Stomach (tissue), 9 donors: ENCODE measurements around the gene ING1. TPM values are rescaled to one million over a fixed set of nuclear protein-coding genes. Genes with fewer than 3 reads are reported as not detected.

ENCODE experiments used
- DNase-seq, 2 donors: peaks; one replicate each; pipeline versions ENCODE4 v3.0.0 to v3.0.0-alpha.2; 2013 to 2019
- H3K27ac ChIP-seq, 5 donors: fragments of 200-600 bp in 4 of 5; sonication (generic) in 4 of 5; one replicate each; pipeline ENCODE4 v1.5.1; 2013 to 2019; ENCODE audit warnings: mild to moderate bottlenecking in 1 of 5, moderate library complexity in 1 of 5
- H3K27me3 ChIP-seq, 3 donors: fragments of 200-600 bp; sonication (generic); one replicate each; pipeline ENCODE4 v1.5.1; 2017 to 2019; ENCODE audit warnings: mixed run types in 1 of 3
- H3K36me3 ChIP-seq, 4 donors: fragments of 200-600 bp; sonication (generic); 1 replicate in 3 of 4; 2 replicates in 1 of 4; pipeline ENCODE4 v1.5.1; 2016 to 2019
- H3K4me1 ChIP-seq, 4 donors: fragments of 200-600 bp; sonication (generic); one replicate each; pipeline ENCODE4 v1.5.1; 2016 to 2019
- H3K4me3 ChIP-seq, 4 donors: fragments of 200-600 bp; sonication (generic) in 3 of 4; one replicate each; pipeline ENCODE4 v1.5.1; 2016 to 2019; ENCODE audit warnings: mild to moderate bottlenecking in 1 of 4
- H3K9me3 ChIP-seq, 4 donors: fragments of 200-600 bp; sonication (generic); one replicate each; pipeline ENCODE4 v1.5.1; 2016 to 2019
- EP300 ChIP-seq: sonication (generic); formaldehyde crosslinking; IDR thresholded peaks from one replicate; pipeline ENCODE4 v1.6.1; 2017; ENCODE audit warnings: antibody characterized with exemption
- POLR2A ChIP-seq, 4 donors: fragments of 450-650 bp; IDR thresholded peaks; one replicate each; pipeline ENCODE4 v1.6.1; 2016; ENCODE audit warnings: antibody characterized with exemption in 4 of 4, control low read depth in 2 of 4, mild to moderate bottlenecking in 1 of 4, moderate library complexity in 1 of 4
- POLR2AphosphoS5 ChIP-seq, 3 donors: sonication (generic); formaldehyde crosslinking; IDR thresholded peaks; one replicate each; pipeline ENCODE4 v1.6.1; 2016; ENCODE audit warnings: antibody characterized with exemption in 3 of 3
- WGBS, 5 donors: extraction: QIAGEN DNeasy Blood & Tissue Kit in 3 of 5; methylation state at CpG; one replicate each; pipeline versions ENCODE4 v1.1.5 to v1.1.7; 2013 to 2018; 5-methylcytosine and 5-hydroxymethylcytosine counted together
- intact Hi-C: fragments of 100-400 bp; cut with DNase I; formaldehyde crosslinking; loops from one replicate; pipeline ENCODE4 v1.15.1; 2023; ENCODE audit warnings: low total_unique reads
- polyA plus RNA-seq, 3 donors: library from polyadenylated mRNA; stranded (reverse); fragments of 200-250 nt; gene quantifications; one replicate each; pipeline ENCODE4 v1.2.3, GENCODE V29; 2013
- total RNA-seq, 5 donors: library from RNA; depleted of rRNA; stranded (reverse); fragments of >200 nt; gene quantifications; one replicate each; pipeline versions ENCODE4 v1.1.0 to v1.2.3, GENCODE V29; 2014 to 2016
- TF ChIP-seq, protein P1 (sequence below), 7 experiments: fragments of 450-650 bp in 4 of 7; fragments of 200-600 bp in 3 of 7; sonication (generic) in 3 of 7; IDR thresholded peaks; one replicate each; pipeline ENCODE4 v1.5.1; 2016 to 2019; ENCODE audit warnings: antibody characterized with exemption in 7 of 7, control low read depth in 2 of 7, mild to moderate bottlenecking in 1 of 7
- donor health status: healthy with polysubstance abuse.
- donor health status: Bipolar disorder and iron deficiency.
- donor health status: healthy.

The ING1 gene
- total and polyA plus RNA-seq, 8 donors: 6.4 to 88.9 (median 8.5) TPM

DNA sequence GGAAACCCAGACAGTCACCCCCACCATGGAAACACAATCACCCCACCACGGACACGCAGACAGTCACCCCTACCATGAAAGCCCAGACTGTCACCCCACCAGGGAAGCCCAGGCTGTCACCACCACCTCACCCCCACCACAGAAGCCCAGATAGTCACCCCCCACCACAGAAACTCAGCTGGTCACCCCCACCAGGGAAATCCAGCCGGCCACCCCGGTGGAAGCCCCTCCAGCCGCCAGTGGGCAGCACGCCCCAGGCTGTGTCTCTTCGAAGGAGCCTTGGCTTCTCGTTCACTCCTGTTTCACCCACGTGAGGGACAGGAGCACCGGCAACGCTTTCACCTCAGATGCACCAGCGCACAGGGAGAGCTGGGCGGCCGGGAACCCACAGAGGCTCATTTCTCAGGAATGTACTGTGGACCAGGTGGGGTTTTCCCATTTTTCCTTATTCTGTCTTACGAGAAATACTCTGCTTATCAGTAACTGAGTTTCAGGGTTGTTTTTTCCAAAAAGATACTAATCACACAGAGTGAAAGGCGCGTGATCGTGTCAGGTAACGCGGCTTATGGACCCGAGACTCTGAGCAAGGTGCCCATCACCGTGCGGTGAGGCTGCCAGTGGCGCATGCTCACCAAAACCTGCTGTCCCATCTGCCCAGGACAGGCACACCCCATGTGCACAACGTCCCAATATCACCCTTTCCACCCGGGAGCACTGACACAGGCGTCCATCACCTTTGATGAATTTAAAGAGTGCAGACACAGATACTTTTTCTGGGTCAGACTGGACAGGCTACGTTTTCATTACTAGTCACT, 35.6 kb upstream of the ING1 start:
- 88 to 93% (median 91%) methylated on average over 27 to 28 of the region's 28 CpGs for WGBS, 5 donors
- H3K27ac ChIP-seq: no peak overlapping the region

DNA sequence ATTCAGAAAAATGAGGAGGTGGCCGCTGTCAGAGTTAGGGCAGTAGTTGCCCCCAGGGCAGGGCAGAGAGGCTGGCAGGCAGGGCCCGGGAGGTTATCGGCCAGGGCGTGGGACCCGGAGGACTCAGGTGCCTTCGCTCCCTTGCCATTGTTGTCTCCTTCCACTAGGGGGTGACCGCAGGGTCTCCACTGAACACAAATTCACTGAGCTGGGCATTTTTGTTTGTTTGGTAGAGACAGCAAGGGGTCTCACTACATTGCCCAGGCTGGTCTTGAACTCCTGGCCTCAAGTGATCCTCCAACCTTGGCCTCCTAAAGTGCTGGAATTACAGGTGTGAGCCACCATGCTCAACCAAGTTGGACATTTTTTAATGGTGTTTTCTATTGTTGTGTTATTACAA, 32.6 kb upstream of the ING1 start:
- H3K4me1 ChIP-seq: peaks cover 0 to 19% (median 9%) of the 10 kb centered on the region in 4 donors
- no peaks in the 10 kb centered on the region for H3K9me3 ChIP-seq
- 61 to 87% (median 73%) methylated on average over 7 of the region's 7 CpGs for WGBS, 5 donors
- no peak overlapping the region for H3K27ac ChIP-seq
- DNase-seq: no peak
- intact Hi-C loops: no loop called here
- no peaks in the 10 kb centered on the region for H3K27me3 ChIP-seq
- no peak for TF ChIP-seq POLR2AphosphoS5 (IDR thresholded peaks at IDR 0.05)
- TF ChIP-seq POLR2A (IDR thresholded peaks at IDR 0.05): no peak
- TF ChIP-seq, protein P1, sequence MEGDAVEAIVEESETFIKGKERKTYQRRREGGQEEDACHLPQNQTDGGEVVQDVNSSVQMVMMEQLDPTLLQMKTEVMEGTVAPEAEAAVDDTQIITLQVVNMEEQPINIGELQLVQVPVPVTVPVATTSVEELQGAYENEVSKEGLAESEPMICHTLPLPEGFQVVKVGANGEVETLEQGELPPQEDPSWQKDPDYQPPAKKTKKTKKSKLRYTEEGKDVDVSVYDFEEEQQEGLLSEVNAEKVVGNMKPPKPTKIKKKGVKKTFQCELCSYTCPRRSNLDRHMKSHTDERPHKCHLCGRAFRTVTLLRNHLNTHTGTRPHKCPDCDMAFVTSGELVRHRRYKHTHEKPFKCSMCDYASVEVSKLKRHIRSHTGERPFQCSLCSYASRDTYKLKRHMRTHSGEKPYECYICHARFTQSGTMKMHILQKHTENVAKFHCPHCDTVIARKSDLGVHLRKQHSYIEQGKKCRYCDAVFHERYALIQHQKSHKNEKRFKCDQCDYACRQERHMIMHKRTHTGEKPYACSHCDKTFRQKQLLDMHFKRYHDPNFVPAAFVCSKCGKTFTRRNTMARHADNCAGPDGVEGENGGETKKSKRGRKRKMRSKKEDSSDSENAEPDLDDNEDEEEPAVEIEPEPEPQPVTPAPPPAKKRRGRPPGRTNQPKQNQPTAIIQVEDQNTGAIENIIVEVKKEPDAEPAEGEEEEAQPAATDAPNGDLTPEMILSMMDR (IDR thresholded peaks at IDR 0.05): peak in 4 of 7 experiments; percentile 6 to 44 (median 27)
- TF ChIP-seq EP300: no peak
- H3K4me3 ChIP-seq: no peak overlapping the region
- H3K36me3 ChIP-seq: peaks cover 28 to 95% (median 88%) of the 10 kb centered on the region in 4 donors

More for the DNA sequence above, 35.6 kb upstream of the ING1 start:
- Histone ChIP-seq H3K36me3 (peaks cover 33 to 77% (median 71%) of the 10 kb centered on the region in 4 donors), H3K9me3 (no peaks in the 10 kb centered on the region), H3K27me3 (no peaks in the 10 kb centered on the region), H3K4me1 (peaks cover 0 to 5% (median 0%) of the 10 kb centered on the region in 4 donors), H3K4me3 (no peak overlapping the region)
- DNase-seq: no peak
- TF ChIP-seq EP300: no peak
- TF ChIP-seq POLR2AphosphoS5 (IDR thresholded peaks at IDR 0.05): no peak
- TF ChIP-seq, protein P1 (IDR thresholded peaks at IDR 0.05): no peak
- no peak for TF ChIP-seq POLR2A (IDR thresholded peaks at IDR 0.05)
- intact Hi-C loops: no loop called here

DNA sequence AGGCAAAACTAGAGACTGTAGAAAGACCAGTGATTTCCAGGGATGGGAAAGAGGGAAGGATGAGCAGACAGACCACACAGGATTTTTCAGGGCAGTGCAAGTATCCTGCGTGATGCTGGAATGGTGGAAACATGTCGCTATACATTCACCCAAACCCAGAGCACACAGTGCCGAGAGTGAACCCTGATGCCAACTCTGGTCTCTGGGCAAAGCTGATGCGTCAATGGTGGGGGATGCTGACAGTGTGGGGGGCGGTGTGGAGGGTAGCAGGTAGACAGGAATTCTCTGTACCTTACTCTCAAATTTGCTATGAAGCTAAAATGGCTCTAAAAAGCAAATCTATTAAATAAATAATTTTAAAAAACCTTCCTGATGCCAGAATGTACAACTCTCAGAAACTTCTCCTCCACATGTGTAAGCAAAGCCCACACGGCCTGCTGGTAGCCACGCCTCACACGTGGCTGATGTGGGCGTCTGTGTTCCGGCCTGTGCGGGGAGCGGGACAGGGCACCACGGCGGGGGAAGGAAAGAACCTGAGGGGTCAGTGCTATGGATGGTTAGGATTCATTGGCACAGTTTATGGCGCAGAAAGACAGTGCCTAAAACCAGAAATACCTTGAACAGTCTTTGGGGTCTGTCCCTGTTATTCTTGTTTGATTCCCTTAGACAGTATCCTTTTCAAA, 31.5 kb upstream of the ING1 start:
- intact Hi-C loops: no loop called here
- peaks cover 28 to 95% (median 88%) of the 10 kb centered on the region in 4 donors for H3K36me3 ChIP-seq
- WGBS, 5 donors: 85 to 90% (median 86%) methylated on average over 15 of the region's 15 CpGs
- no peak for DNase-seq
- H3K27me3 ChIP-seq: no peaks in the 10 kb centered on the region
- H3K4me3 ChIP-seq: no peak overlapping the region
- H3K9me3 ChIP-seq: no peaks in the 10 kb centered on the region
- no peak for TF ChIP-seq POLR2A (IDR thresholded peaks at IDR 0.05)
- TF ChIP-seq, protein P1 (IDR thresholded peaks at IDR 0.05): no peak
- TF ChIP-seq EP300: no peak
- no peak for TF ChIP-seq POLR2AphosphoS5 (IDR thresholded peaks at IDR 0.05)
- H3K27ac ChIP-seq: no peak overlapping the region
- peaks cover 0 to 14% (median 9%) of the 10 kb centered on the region in 4 donors for H3K4me1 ChIP-seq

DNA sequence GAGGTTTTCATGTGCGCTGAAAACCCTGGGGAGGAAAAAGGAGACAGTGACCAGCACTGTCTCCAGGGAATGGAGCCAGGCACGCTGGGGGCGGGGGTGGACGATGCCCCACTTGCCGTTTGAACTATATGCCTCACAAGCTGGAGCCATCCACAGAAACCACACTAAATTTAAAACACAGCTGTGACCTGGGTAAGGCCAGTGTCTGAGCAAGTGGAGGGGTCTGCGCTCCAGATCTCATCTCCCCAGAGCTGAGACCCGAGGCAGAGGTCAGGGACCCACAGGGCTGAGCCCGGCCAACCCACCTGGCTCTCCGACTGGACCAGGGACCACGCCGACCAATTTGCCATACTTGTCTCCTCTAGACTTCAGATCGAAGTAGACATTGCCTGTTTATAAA, 30.8 kb upstream of the ING1 start:
- WGBS, 5 donors: 89 to 94% (median 91%) methylated on average over 12 of the region's 12 CpGs
- H3K36me3 ChIP-seq: peaks cover 28 to 98% (median 93%) of the 10 kb centered on the region in 4 donors
- H3K27me3 ChIP-seq: no peaks in the 10 kb centered on the region
- no peak for DNase-seq
- intact Hi-C loops: no loop called here
- peaks cover 0 to 14% (median 9%) of the 10 kb centered on the region in 4 donors for H3K4me1 ChIP-seq
- no peak for TF ChIP-seq POLR2AphosphoS5 (IDR thresholded peaks at IDR 0.05)
- H3K4me3 ChIP-seq: no peak overlapping the region
- H3K9me3 ChIP-seq: no peaks in the 10 kb centered on the region
- peak overlapping the region in 1 of 5 donors; percentile 15 for H3K27ac ChIP-seq
